Mesodermal cell (in vitro differentiated cells): ENCODE results near the gene DOCK3.

Experiments
- H3K27ac ChIP-seq: 2 replicates; pipeline ENCODE4 v1.7.0; 2013; ENCODE audit warnings: mild to moderate bottlenecking, low read depth, low read length, moderate library complexity; ENCODE audit not compliant: severe bottlenecking
- H3K36me3 ChIP-seq: 2 replicates; pipeline ENCODE4 v1.7.1; 2013; ENCODE audit warnings: mild to moderate bottlenecking, low read length, moderate library complexity; ENCODE audit not compliant: control insufficient read depth, insufficient read depth
- H3K4me1 ChIP-seq: one replicate; pipeline ENCODE4 v1.7.1; 2013; ENCODE audit warnings: mild to moderate bottlenecking, low read length; ENCODE audit not compliant: insufficient read depth, control insufficient read depth, poor library complexity, severe bottlenecking
- H3K4me3 ChIP-seq: 2 replicates; pipeline ENCODE4 v1.7.0; 2013; ENCODE audit warnings: low read length, control low read depth, mild to moderate bottlenecking; ENCODE audit not compliant: insufficient read depth, poor library complexity, severe bottlenecking; ENCODE audit errors: extremely low read depth
- H3K9me3 ChIP-seq: 2 replicates; pipeline ENCODE4 v1.7.1; 2013; ENCODE audit warnings: mild to moderate bottlenecking, low read length, moderate library complexity; ENCODE audit not compliant: control insufficient read depth
- whole genome bisulfite sequencing, 2 experiments: methylation state at CpG; one replicate each; pipeline ENCODE4 v1.1.5; 2013; ENCODE audit warnings: missing lambda C conversion rate in 2 of 2; ENCODE audit not compliant: insufficient coverage in 2 of 2; 5-methylcytosine and 5-hydroxymethylcytosine counted together

Gene DOCK3

GRCh38 chr3:51270559-51270958 is 595.8 kb downstream of the DOCK3 start:
- 91% methylated on average over 3 of the region's 3 CpGs; no CpG with 5 or more reads in 1 of the 2 experiments for WGBS, 2 experiments
- H3K4me3 ChIP-seq, result no peak overlapping the region
- no peak overlapping the region for H3K27ac ChIP-seq
- H3K4me1 ChIP-seq, result no peaks in the 10 kb centered on the region
- H3K9me3 ChIP-seq, result no peaks in the 10 kb centered on the region
- no peaks in the 10 kb centered on the region for H3K36me3 ChIP-seq

- Histone ChIP-seq H3K27ac (no peak overlapping the region), H3K9me3 (no peaks in the 10 kb centered on the region), H3K36me3 (no peaks in the 10 kb centered on the region), H3K4me3 (no peak overlapping the region), H3K4me1 (no peaks in the 10 kb centered on the region)
- no CpG with 5 or more reads among the region's 1 CpG for WGBS, 2 experiments
Observed at GRCh38 chr3:51271172-51271571, 596.4 kb downstream of the DOCK3 start.

- no peaks in the 10 kb centered on the region for H3K4me1 ChIP-seq
- no peaks in the 10 kb centered on the region for H3K9me3 ChIP-seq
- no peak overlapping the region for H3K4me3 ChIP-seq
- H3K36me3 ChIP-seq, result no peaks in the 10 kb centered on the region
- H3K27ac ChIP-seq, result no peak overlapping the region
- WGBS, 2 experiments, result 94 to 100% methylated on average over 1 of the region's 2 CpGs
Observed at GRCh38 chr3:51274052-51274451, 599.3 kb downstream of the DOCK3 start.

GRCh38 chr3:51275111-51275805 is 600.5 kb downstream of the DOCK3 start:
- no peaks in the 10 kb centered on the region for H3K9me3 ChIP-seq

GRCh38 chr3:51276046-51276445 is 601.3 kb downstream of the DOCK3 start:
- Histone ChIP-seq H3K4me3 (no peak overlapping the region), H3K9me3 (no peaks in the 10 kb centered on the region), H3K36me3 (no peaks in the 10 kb centered on the region), H3K27ac (no peak overlapping the region), H3K4me1 (no peaks in the 10 kb centered on the region)
- WGBS, 2 experiments, result 83 to 100% methylated on average over 1 of the region's 1 CpG

More at GRCh38 chr3:51275111-51275805, 600.5 kb downstream of the DOCK3 start:
- WGBS, 2 experiments, result 72 to 92% methylated on average over 2 to 3 of the region's 5 CpGs
- Histone ChIP-seq H3K27ac (no peak overlapping the region), H3K4me1 (no peaks in the 10 kb centered on the region), H3K4me3 (no peak overlapping the region), H3K36me3 (no peaks in the 10 kb centered on the region)

- 90 to 94% methylated on average over 2 of the region's 2 CpGs for WGBS, 2 experiments
- Histone ChIP-seq H3K36me3 (no peaks in the 10 kb centered on the region), H3K27ac (no peak overlapping the region), H3K4me1 (no peaks in the 10 kb centered on the region), H3K4me3 (no peak overlapping the region), H3K9me3 (peaks cover 3% of the 10 kb centered on the region)
Observed at GRCh38 chr3:51279448-51279847, 604.7 kb downstream of the DOCK3 start.

- no peak overlapping the region for H3K27ac ChIP-seq
- H3K4me1 ChIP-seq, result no peaks in the 10 kb centered on the region
- H3K4me3 ChIP-seq, result no peak overlapping the region
- 78 to 86% methylated on average over 3 of the region's 3 CpGs for WGBS, 2 experiments
- no peaks in the 10 kb centered on the region for H3K36me3 ChIP-seq
- H3K9me3 ChIP-seq, result peaks cover 3% of the 10 kb centered on the region
Observed at GRCh38 chr3:51280176-51280575, 605.4 kb downstream of the DOCK3 start.

GRCh38 chr3:51282931-51283330 is 608.2 kb downstream of the DOCK3 start:
- H3K4me3 ChIP-seq, result no peak overlapping the region
- H3K27ac ChIP-seq, result no peak overlapping the region
- no peaks in the 10 kb centered on the region for H3K36me3 ChIP-seq
- H3K4me1 ChIP-seq, result no peaks in the 10 kb centered on the region
- no CpG with 5 or more reads among the region's 1 CpG for WGBS, 2 experiments
- H3K9me3 ChIP-seq, result peaks cover 3% of the 10 kb centered on the region

- Histone ChIP-seq H3K4me1 (no peaks in the 10 kb centered on the region), H3K9me3 (peaks cover 3% of the 10 kb centered on the region), H3K36me3 (no peaks in the 10 kb centered on the region), H3K4me3 (no peak overlapping the region), H3K27ac (no peak overlapping the region)
- WGBS, 2 experiments, result 100% methylated on average over 1 of the region's 1 CpG; no CpG with 5 or more reads in 1 of the 2 experiments
Observed at GRCh38 chr3:51283421-51283820, 608.7 kb downstream of the DOCK3 start.

GRCh38 chr3:51295625-51296024 is 620.9 kb downstream of the DOCK3 start:
- no peaks in the 10 kb centered on the region for H3K9me3 ChIP-seq
- H3K4me1 ChIP-seq, result no peaks in the 10 kb centered on the region
- H3K36me3 ChIP-seq, result no peaks in the 10 kb centered on the region
- WGBS, 2 experiments, result no CpG with 5 or more reads among the region's 2 CpGs
- no peak overlapping the region for H3K4me3 ChIP-seq
- H3K27ac ChIP-seq, result no peak overlapping the region

- Histone ChIP-seq H3K4me3 (no peak overlapping the region), H3K4me1 (no peaks in the 10 kb centered on the region), H3K36me3 (no peaks in the 10 kb centered on the region), H3K9me3 (no peaks in the 10 kb centered on the region), H3K27ac (no peak overlapping the region)
Observed at GRCh38 chr3:51297333-51297732, 622.6 kb downstream of the DOCK3 start.
